Bronchial smooth muscle cell (primary cell): ENCODE results near the gene OR11H6. TPM values are rescaled to one million over a fixed set of nuclear protein-coding genes. Genes with fewer than 3 reads are reported as not detected.

ENCODE experiments used
- total RNA-seq: library from RNA; depleted of rRNA; stranded (reverse); fragments of >200 nt; gene quantifications from 2 replicates; pipeline ENCODE4 v1.2.1, GENCODE V29; 2014

The OR11H6 gene, protein sequence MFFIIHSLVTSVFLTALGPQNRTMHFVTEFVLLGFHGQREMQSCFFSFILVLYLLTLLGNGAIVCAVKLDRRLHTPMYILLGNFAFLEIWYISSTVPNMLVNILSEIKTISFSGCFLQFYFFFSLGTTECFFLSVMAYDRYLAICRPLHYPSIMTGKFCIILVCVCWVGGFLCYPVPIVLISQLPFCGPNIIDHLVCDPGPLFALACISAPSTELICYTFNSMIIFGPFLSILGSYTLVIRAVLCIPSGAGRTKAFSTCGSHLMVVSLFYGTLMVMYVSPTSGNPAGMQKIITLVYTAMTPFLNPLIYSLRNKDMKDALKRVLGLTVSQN
- total RNA-seq: not detected in 2 replicates

DNA sequence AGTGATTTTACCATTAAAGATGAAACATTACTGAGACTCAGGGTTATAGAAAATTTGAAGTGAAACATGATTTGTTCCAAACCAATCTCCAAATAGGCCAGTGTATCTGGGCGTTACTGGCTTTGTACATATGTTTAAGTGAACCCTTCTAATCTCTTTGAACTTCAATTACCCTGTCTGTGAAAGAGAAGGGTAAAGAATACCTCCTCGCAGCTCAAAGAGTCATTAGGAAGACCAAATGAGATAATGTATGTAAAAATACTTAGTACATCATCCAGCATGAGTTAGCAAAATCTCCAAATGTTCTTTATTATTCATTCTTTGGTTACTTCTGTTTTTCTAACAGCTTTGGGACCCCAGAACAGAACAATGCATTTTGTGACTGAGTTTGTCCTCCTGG is at the start of gene OR11H6:
Gene OR11H6 (plus strand): TSS at position 301 of the 400 bp plus-strand sequence. CDS start 0 bp downstream, at position 301.

DNA sequence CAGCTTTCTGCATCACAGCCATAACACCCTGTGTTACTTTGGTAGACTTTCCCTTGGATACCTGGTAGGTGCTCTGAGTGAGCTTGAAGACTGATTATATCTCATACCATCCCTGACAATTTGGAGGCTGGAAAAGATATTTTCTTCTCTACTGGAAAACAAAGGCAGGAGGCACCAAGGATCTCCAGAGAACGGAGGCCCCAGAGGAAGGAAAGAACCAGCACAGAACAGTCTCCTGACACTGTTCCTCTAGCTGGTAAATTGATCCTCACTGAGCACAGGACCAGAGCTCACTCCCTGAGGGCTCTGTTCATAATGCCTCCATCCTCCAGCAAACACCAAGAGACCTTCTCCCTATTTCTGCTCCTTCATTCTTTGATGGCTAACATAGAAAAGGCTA is 32.9 kb upstream of the OR11H6 start, which contains the start of gene OR11G2:
Gene OR11G2 (plus strand): TSS at position 301 of the 400 bp plus-strand sequence. CDS start 6,542 bp downstream, outside the sequence.

DNA sequence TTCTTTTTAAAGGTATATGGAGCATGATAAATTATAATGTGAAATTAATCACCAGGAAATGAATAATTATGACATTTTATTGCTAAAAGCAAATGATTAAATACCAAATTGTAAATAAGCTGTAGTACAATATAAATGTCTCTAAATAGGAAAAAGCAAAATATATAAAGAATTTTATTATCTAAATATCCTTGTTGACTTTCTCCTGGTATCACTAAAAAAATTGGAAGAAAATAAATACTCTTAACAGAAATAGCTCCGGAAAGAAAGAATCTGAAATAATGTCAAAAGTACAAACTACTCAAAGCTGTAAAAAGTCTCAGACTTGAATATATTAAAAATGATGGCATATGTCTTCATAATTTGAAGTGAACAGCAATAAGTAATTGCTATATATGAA is 5.2 kb downstream of the OR11H6 start, which contains the start of gene OR11H7:
Gene OR11H7 (plus strand): TSS at position 301 of the 400 bp plus-strand sequence.

Other genes starting within 250 kb of the OR11H6 start
- gene OR4K15, start 248.1 kb upstream of the OR11H6 start, total RNA-seq: not detected in 2 replicates
- gene OR4Q2, start 221.5 kb upstream of the OR11H6 start, total RNA-seq: not detected in 2 replicates
- gene OR4K14, start 204.4 kb upstream of the OR11H6 start, total RNA-seq: not detected in 2 replicates
- under 0.01 TPM in 1 of 2 replicates, not detected in the other for gene OR4K13, start 187.7 kb upstream of the OR11H6 start, total RNA-seq
- gene OR4L1, start 163.7 kb upstream of the OR11H6 start, total RNA-seq: not detected in 2 replicates
- gene OR4K17, start 113.0 kb upstream of the OR11H6 start, total RNA-seq: not detected in 2 replicates
- not detected in 2 replicates for gene OR4N5, start 84.9 kb upstream of the OR11H6 start, total RNA-seq
- gene OR11G2, start 32.8 kb upstream of the OR11H6 start, total RNA-seq: not detected in 2 replicates
- gene OR11H7, start 5.3 kb downstream of the OR11H6 start, total RNA-seq: not detected in 2 replicates
- not detected in 2 replicates for gene OR11H4, start 15.6 kb downstream of the OR11H6 start, total RNA-seq
- 27.1 and 44.9 TPM in 2 replicates for gene TTC5, start 82.2 kb downstream of the OR11H6 start, total RNA-seq
- gene CCNB1IP1, start 109.6 kb downstream of the OR11H6 start, total RNA-seq: 35.9 and 45.7 TPM in 2 replicates
- gene PARP2, start 119.9 kb downstream of the OR11H6 start, total RNA-seq: 3.3 and 5.7 TPM in 2 replicates
- 12.0 and 12.5 TPM in 2 replicates for gene TEP1, start 189.8 kb downstream of the OR11H6 start, total RNA-seq
- 0.32 and 0.60 TPM in 2 replicates for gene KLHL33, start 212.5 kb downstream of the OR11H6 start, total RNA-seq
- 24.9 and 26.3 TPM in 2 replicates for gene OSGEP, start 231.1 kb downstream of the OR11H6 start, total RNA-seq
- 46.5 and 68.7 TPM in 2 replicates for gene APEX1, start 231.5 kb downstream of the OR11H6 start, total RNA-seq
- gene PIP4P1, start 237.7 kb downstream of the OR11H6 start, total RNA-seq: 20.9 and 22.1 TPM in 2 replicates
- gene PNP, start 245.7 kb downstream of the OR11H6 start, total RNA-seq: 6.6 and 9.6 TPM in 2 replicates